Fibroblast of upper back skin (primary cell): ENCODE data around the gene AMIGO3.
"Not testable (repeated sequence)": the region's sequence is repeated elsewhere in the genome, so short reads cannot be mapped to it uniquely, and the experiment has no call there.

Source experiments
- DNase-seq: peaks from one replicate; pipeline ENCODE4 v3.0.0-alpha.2; 2013

AMIGO3 gene

GRCh38 chr3:49707113-49707480, 12.4 kb downstream of the AMIGO3 start:
- DNase-seq, result no peak

- no peak for DNase-seq
These were observed 12.9 kb downstream of the AMIGO3 start for GRCh38 chr3:49706456-49707112.

- DNase-seq, result no peak
These were observed 14.0 kb downstream of the AMIGO3 start for GRCh38 chr3:49705390-49705960.

GRCh38 chr3:49704629-49705028, 14.9 kb downstream of the AMIGO3 start:
- no peak for DNase-seq

- no peak for DNase-seq
These were observed 15.5 kb downstream of the AMIGO3 start for GRCh38 chr3:49703956-49704355.

GRCh38 chr3:49703443-49703927, 16.0 kb downstream of the AMIGO3 start:
- peak; percentile 57 for DNase-seq

GRCh38 chr3:49702672-49703071, 16.8 kb downstream of the AMIGO3 start:
- no peak for DNase-seq

- DNase-seq, result no peak
These were observed 18.0 kb downstream of the AMIGO3 start for GRCh38 chr3:49701388-49702077.

GRCh38 chr3:49700453-49701128, 18.9 kb downstream of the AMIGO3 start:
- DNase-seq, result no peak

GRCh38 chr3:49700014-49700413, 19.5 kb downstream of the AMIGO3 start:
- DNase-seq, result no peak

- DNase-seq, result no peak
These were observed 20.1 kb downstream of the AMIGO3 start for GRCh38 chr3:49699281-49699979.

GRCh38 chr3:49695350-49696015, 24.0 kb downstream of the AMIGO3 start:
- not testable (repeated sequence) for DNase-seq

GRCh38 chr3:49694409-49695070, 24.9 kb downstream of the AMIGO3 start:
- not testable (repeated sequence) for DNase-seq

- DNase-seq, result not testable (repeated sequence)
These were observed 28.0 kb downstream of the AMIGO3 start for GRCh38 chr3:49691481-49691880.

GRCh38 chr3:49690856-49691255, 28.6 kb downstream of the AMIGO3 start:
- DNase-seq, result not testable (repeated sequence)

GRCh38 chr3:49689908-49690624, 29.4 kb downstream of the AMIGO3 start:
- not testable (repeated sequence) for DNase-seq

GRCh38 chr3:49689046-49689907, 30.2 kb downstream of the AMIGO3 start, which contains the start of the genes MST1 and RNF123:
Gene MST1, minus strand, starts transcription at chr3:49689474. Its CDS starts 783 bp downstream, at chr3:49688691.
Gene RNF123, plus strand, starts transcription at chr3:49689557. Its CDS starts 1,609 bp downstream, at chr3:49691166.
- DNase-seq, result peak; percentile 88

GRCh38 chr3:49688338-49689045, 31.0 kb downstream of the AMIGO3 start:
- not testable (repeated sequence) for DNase-seq

GRCh38 chr3:49687424-49687795, 32.1 kb downstream of the AMIGO3 start:
- not testable (repeated sequence) for DNase-seq
